Neuronal stem cell (in vitro differentiated cells): ENCODE results near the gene OR6T1.

ENCODE experiments used
- DNase-seq: peaks from one replicate; pipeline ENCODE4 v3.0.0-alpha.2; 2013; ENCODE audit warnings: low spot score
- H2AFZ ChIP-seq: one replicate; pipeline ENCODE4 v1.6.1; 2013; ENCODE audit warnings: mild to moderate bottlenecking, low read length, inconsistent platforms
- H2AK5ac ChIP-seq: 2 replicates; pipeline ENCODE4 v1.6.1; 2013; ENCODE audit warnings: low read depth, mild to moderate bottlenecking, inconsistent platforms, low read length, moderate library complexity, mixed read lengths
- H2BK120ac ChIP-seq: 2 replicates; pipeline ENCODE4 v1.6.1; 2013; ENCODE audit warnings: low read depth, mild to moderate bottlenecking, inconsistent platforms, low read length, moderate library complexity, mixed read lengths
- H2BK12ac ChIP-seq: one replicate; pipeline ENCODE4 v1.6.1; 2013; ENCODE audit warnings: low read length, inconsistent platforms
- H2BK15ac ChIP-seq: 2 replicates; pipeline ENCODE4 v1.6.1; 2013; ENCODE audit warnings: mild to moderate bottlenecking, low read length, inconsistent platforms, mixed read lengths
- H2BK5ac ChIP-seq: one replicate; pipeline ENCODE4 v1.6.1; 2013; ENCODE audit warnings: inconsistent platforms, mild to moderate bottlenecking, low read length, moderate library complexity
- H3K14ac ChIP-seq: one replicate; pipeline ENCODE4 v1.6.1; 2013; ENCODE audit warnings: low read length, inconsistent platforms
- H3K18ac ChIP-seq: 2 replicates; pipeline ENCODE4 v1.6.1; 2013; ENCODE audit warnings: low read length, inconsistent platforms
- H3K23ac ChIP-seq: 2 replicates; pipeline ENCODE4 v1.6.1; 2013; ENCODE audit warnings: low read depth, mild to moderate bottlenecking, mixed read lengths, low read length, inconsistent platforms; ENCODE audit not compliant: poor library complexity
- H3K27ac ChIP-seq: replicated peaks from 3 replicates; pipeline ENCODE4 v1.5.1; 2013; ENCODE audit warnings: low read length, inconsistent platforms
- H3K27me3 ChIP-seq, 3 experiments: 2 replicates each; pipeline ENCODE4 v1.6.1; 2013; ENCODE audit warnings: low read length in 3 of 3, mild to moderate bottlenecking in 2 of 3, inconsistent platforms in 1 of 3, low read depth in 1 of 3, mixed read lengths in 1 of 3, moderate library complexity in 1 of 3; ENCODE audit not compliant: control insufficient read depth in 3 of 3, insufficient read depth in 3 of 3
- H3K36me3 ChIP-seq, 2 donors: replicated peaks in 1 of 2; 2 replicates each; pipeline ENCODE4 v1.6.1; 2013; ENCODE audit warnings: low read length in 2 of 2; ENCODE audit not compliant: control insufficient read depth in 2 of 2, insufficient read depth in 2 of 2
- H3K4ac ChIP-seq: 2 replicates; pipeline ENCODE4 v1.6.1; 2013; ENCODE audit warnings: inconsistent platforms, mild to moderate bottlenecking, low read length, moderate library complexity
- H3K4me1 ChIP-seq, 2 donors: 1 replicate in 1 of 2; 2 replicates in 1 of 2; pipeline ENCODE4 v1.6.1; 2013; ENCODE audit warnings: low read length in 2 of 2, low read depth in 1 of 2; ENCODE audit not compliant: control insufficient read depth in 2 of 2, insufficient read depth in 1 of 2
- H3K4me2 ChIP-seq: one replicate; pipeline ENCODE4 v1.6.1; 2013; ENCODE audit warnings: mild to moderate bottlenecking, low read length, inconsistent platforms; ENCODE audit not compliant: insufficient read depth, poor library complexity, severe bottlenecking
- H3K4me3 ChIP-seq, 2 donors: 2 replicates each; pipeline ENCODE4 v1.5.1; 2013; ENCODE audit warnings: low read length in 2 of 2, mild to moderate bottlenecking in 2 of 2, inconsistent platforms in 1 of 2, moderate library complexity in 1 of 2
- H3K79me1 ChIP-seq: one replicate; pipeline ENCODE4 v1.6.1; 2013; ENCODE audit warnings: low read depth, mild to moderate bottlenecking, inconsistent platforms, low read length, moderate library complexity
- H3K9ac ChIP-seq: one replicate; pipeline ENCODE4 v1.6.1; 2013; ENCODE audit warnings: mild to moderate bottlenecking, low read depth, low read length, inconsistent platforms; ENCODE audit not compliant: poor library complexity
- H3K9me3 ChIP-seq, 2 donors: replicated peaks in 1 of 2; 2 replicates each; pipeline versions ENCODE3 to v1.6.1; 2013; ENCODE audit warnings: low read length in 2 of 2, mild to moderate bottlenecking in 2 of 2, inconsistent platforms in 1 of 2, low read depth in 1 of 2, mixed read lengths in 1 of 2, moderate library complexity in 1 of 2; ENCODE audit not compliant: control insufficient read depth in 2 of 2, insufficient read depth in 1 of 2
- H4K8ac ChIP-seq: one replicate; pipeline ENCODE4 v1.6.1; 2013; ENCODE audit warnings: low read depth, mild to moderate bottlenecking, inconsistent platforms, low read length, moderate library complexity
- H4K91ac ChIP-seq: one replicate; pipeline ENCODE4 v1.6.1; 2013; ENCODE audit warnings: low read length, low read depth, mild to moderate bottlenecking, inconsistent platforms; ENCODE audit not compliant: poor library complexity
- WGBS, 2 donors: extraction: QIAGEN DNeasy Blood & Tissue Kit; methylation state at CpG; one replicate each; pipeline ENCODE4 v1.1.7; 2013; ENCODE audit warnings: missing lambda C conversion rate in 2 of 2, mixed read lengths in 1 of 2; ENCODE audit not compliant: insufficient read length in 2 of 2, insufficient replicate concordance in 1 of 2; ENCODE audit errors: extremely low coverage in 2 of 2; 5-methylcytosine and 5-hydroxymethylcytosine counted together

Gene OR6T1

DNA sequence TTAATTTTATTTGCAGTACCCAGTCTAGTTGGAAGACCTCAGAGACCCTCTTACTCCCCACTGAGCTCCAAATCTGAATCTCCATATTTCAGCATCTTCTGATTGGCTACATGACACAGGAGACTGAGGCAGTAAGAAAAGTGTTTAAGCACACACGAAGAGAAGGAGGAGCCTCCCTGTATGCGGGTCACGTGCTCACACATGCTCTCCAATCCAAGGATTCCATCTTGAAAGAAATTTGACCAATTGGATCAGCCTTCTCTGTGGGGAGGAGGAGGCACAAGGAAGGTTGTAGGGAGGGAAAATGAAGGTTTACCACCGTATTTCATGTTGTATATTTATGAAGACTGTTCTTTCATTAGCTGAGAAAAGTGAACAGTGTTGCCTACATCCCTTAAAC, 1.2 kb downstream of the OR6T1 start:
- H3K4me1 ChIP-seq, result no peaks in the 10 kb centered on the region
- no peak overlapping the region for H2BK5ac ChIP-seq
- no peak overlapping the region for H2BK120ac ChIP-seq
- H3K9me3 ChIP-seq, result no peaks in the 10 kb centered on the region
- no peaks in the 10 kb centered on the region for H3K36me3 ChIP-seq
- H3K4me3 ChIP-seq, result no peak overlapping the region
- no peak overlapping the region for H3K9ac ChIP-seq
- H3K4ac ChIP-seq, result no peak overlapping the region
- H3K27ac ChIP-seq, result no peak overlapping the region
- H4K8ac ChIP-seq, result no peak overlapping the region
- no peak overlapping the region for H3K14ac ChIP-seq
- no peak overlapping the region for H3K4me2 ChIP-seq
- no peaks in the 10 kb centered on the region for H3K27me3 ChIP-seq
- H4K91ac ChIP-seq, result no peak overlapping the region
- no peak for DNase-seq
- H3K79me1 ChIP-seq, result no peaks in the 10 kb centered on the region
- no peak overlapping the region for H3K23ac ChIP-seq
- H2BK12ac ChIP-seq, result no peak overlapping the region
- H3K18ac ChIP-seq, result no peak overlapping the region
- no peak overlapping the region for H2AFZ ChIP-seq
- no peak overlapping the region for H2BK15ac ChIP-seq
- WGBS, 2 donors, result no CpG with 5 or more reads among the region's 4 CpGs
- no peak overlapping the region for H2AK5ac ChIP-seq

DNA sequence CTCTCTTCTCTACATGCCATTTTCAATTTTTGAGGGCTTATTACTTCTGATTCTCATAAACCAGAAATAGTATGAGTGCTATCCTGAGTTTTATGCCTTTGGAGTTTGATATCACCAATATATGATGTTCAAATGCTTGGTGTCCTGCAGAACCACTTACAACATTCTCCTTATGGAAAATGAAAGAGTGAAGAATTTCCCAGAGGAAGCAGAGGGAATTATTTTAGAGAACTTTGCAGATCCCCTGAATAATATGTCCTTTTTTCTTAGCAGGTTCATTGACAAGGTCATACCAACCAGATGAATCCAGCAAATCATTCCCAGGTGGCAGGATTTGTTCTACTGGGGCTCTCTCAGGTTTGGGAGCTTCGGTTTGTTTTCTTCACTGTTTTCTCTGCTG, 4.3 kb downstream of the OR6T1 start, which contains the start of gene OR4D5:
TSS of gene OR4D5 (plus strand) at position 301 of the 400 bp plus-strand sequence. CDS start at position 301, 0 bp downstream.
- no peak within 1 kb of the TSS for H2AFZ ChIP-seq

DNA sequence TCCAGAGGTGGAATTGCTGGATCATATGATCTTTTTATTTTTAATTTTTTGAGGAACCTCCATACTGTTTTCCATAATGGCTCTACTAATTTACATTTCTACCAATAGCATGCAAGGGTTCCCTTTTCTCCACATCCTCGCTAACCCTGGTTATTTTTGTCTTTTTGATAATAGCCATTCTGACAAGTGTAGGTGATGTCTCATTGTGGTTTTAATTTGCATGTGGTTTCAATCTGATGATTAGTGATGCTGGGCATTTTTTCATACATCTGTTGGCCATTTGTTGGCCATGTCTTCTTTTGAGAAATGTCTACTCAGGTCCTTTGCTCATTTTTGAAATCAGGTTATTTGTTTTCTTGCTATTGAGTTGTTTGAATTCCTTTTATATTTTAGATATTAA, 19.6 kb downstream of the OR6T1 start:
- no peak overlapping the region for H2AFZ ChIP-seq
- H3K27me3 ChIP-seq, result no peaks in the 10 kb centered on the region
- no peak overlapping the region for H2BK5ac ChIP-seq
- H3K9ac ChIP-seq, result no peak overlapping the region
- no peak overlapping the region for H4K91ac ChIP-seq
- no peak overlapping the region for H3K14ac ChIP-seq
- no CpG with 5 or more reads among the region's 1 CpG for whole genome bisulfite sequencing, 2 donors
- no peak overlapping the region for H3K18ac ChIP-seq
- no peak overlapping the region for H4K8ac ChIP-seq
- H2AK5ac ChIP-seq, result no peak overlapping the region
- no peak overlapping the region for H3K4ac ChIP-seq
- H3K9me3 ChIP-seq, result no peaks in the 10 kb centered on the region
- no peaks in the 10 kb centered on the region for H3K79me1 ChIP-seq
- H3K4me1 ChIP-seq, result no peaks in the 10 kb centered on the region
- H2BK120ac ChIP-seq, result no peak overlapping the region
- no peaks in the 10 kb centered on the region for H3K36me3 ChIP-seq
- H3K4me3 ChIP-seq, result no peak overlapping the region
- no peak overlapping the region for H3K4me2 ChIP-seq
- no peak overlapping the region for H2BK15ac ChIP-seq
- no peak overlapping the region for H2BK12ac ChIP-seq
- DNase-seq, result no peak
- H3K23ac ChIP-seq, result no peak overlapping the region
- H3K27ac ChIP-seq, result no peak overlapping the region

More for the DNA sequence above, 4.3 kb downstream of the OR6T1 start, which contains the start of gene OR4D5:
- Histone ChIP-seq H3K27ac (no peak within 1 kb of the TSS), H3K4ac (no peak within 1 kb of the TSS), H4K91ac (no peak within 1 kb of the TSS), H3K36me3 (no peaks in the 10 kb centered on the region), H2BK12ac (no peak within 1 kb of the TSS), H3K79me1 (no peaks in the 10 kb centered on the region), H4K8ac (no peak within 1 kb of the TSS), H3K27me3 (no peaks in the 10 kb centered on the region), H3K4me2 (no peak within 1 kb of the TSS), H2BK15ac (no peak within 1 kb of the TSS), H2BK120ac (no peak within 1 kb of the TSS), H3K23ac (no peak within 1 kb of the TSS), H3K14ac (no peak within 1 kb of the TSS), H3K18ac (no peak within 1 kb of the TSS), H2AK5ac (no peak within 1 kb of the TSS), H3K4me3 (no peak within 1 kb of the TSS), H3K4me1 (no peaks in the 10 kb centered on the region), H2BK5ac (no peak within 1 kb of the TSS), H3K9me3 (no peaks in the 10 kb centered on the region), H3K9ac (no peak within 1 kb of the TSS)
- WGBS, 2 donors, result no CpG with 5 or more reads among the region's 1 CpG
- DNase-seq, result no peak

DNA sequence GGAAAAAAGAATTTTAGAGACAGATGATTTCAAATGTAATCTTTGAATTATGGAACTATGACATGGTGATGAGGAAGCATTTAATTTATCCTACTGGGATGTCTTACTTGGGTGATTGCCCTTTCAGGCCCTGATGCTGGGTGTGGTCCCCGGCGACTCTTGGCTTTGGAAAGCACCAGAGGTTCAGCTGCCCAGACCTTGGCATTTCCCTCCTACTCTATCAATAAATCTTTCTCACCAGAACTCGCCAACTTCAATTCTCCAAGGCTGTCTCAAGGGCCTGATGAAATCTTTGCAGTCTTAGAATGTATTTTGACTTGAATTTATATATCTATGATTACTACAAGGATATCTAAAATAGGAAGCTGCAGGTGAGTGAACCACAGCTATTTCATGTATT, 22.7 kb downstream of the OR6T1 start:
- Histone ChIP-seq H3K18ac (no peak overlapping the region), H4K91ac (no peak overlapping the region), H3K4ac (no peak overlapping the region), H2BK5ac (no peak overlapping the region), H3K14ac (no peak overlapping the region), H2BK15ac (no peak overlapping the region), H3K4me2 (no peak overlapping the region), H3K79me1 (no peaks in the 10 kb centered on the region), H3K9ac (no peak overlapping the region), H3K4me3 (no peak overlapping the region), H3K36me3 (no peaks in the 10 kb centered on the region), H2BK120ac (no peak overlapping the region), H3K23ac (no peak overlapping the region), H2AK5ac (no peak overlapping the region), H3K27ac (no peak overlapping the region), H3K9me3 (no peaks in the 10 kb centered on the region), H3K4me1 (no peaks in the 10 kb centered on the region), H4K8ac (no peak overlapping the region), H2AFZ (no peak overlapping the region), H2BK12ac (no peak overlapping the region), H3K27me3 (no peaks in the 10 kb centered on the region)
- no peak for DNase-seq
- no CpG with 5 or more reads among the region's 3 CpGs for WGBS, 2 donors
